Measurements from ENCODE around the gene KIF3A. TPM values are rescaled to one million over a fixed set of nuclear protein-coding genes. Genes with fewer than 3 reads are reported as not detected.

The KIF3A gene
- polyA plus RNA-seq: 84.6 and 94.4 TPM in 2 replicates
- polyA minus RNA-seq: 163 and 187 TPM in 2 replicates

- peak within 1 kb of the TSS; percentile 87 for H3K27ac ChIP-seq (ENCODE audit: low read length)
These were observed at the start of gene KIF3A for GRCh38 chr5:132736853-132737833. TSS of gene KIF3A (minus strand) at chr5:132737546. CDS start at chr5:132737419, 127 bp downstream.

DNA sequence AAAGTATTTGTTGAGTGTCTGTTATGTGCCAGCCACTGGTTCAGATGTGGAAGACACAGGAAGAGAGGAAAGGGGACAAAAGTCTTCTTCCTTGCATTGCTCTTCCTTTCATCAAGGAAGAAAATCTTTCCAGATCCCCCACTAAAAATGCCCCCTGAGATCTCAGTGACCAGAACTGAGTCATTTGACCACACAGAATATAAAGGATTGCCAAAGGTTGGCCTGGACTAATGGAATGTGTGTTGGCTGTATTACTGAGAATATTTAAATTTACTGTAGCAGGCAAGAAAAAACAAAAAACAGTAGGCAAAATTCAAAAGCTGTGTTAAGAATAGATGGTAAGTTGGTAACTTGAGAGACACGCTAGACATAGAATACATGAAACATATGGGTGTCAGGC is 49.7 kb upstream of the KIF3A start:
- H3K79me2 ChIP-seq (replicated peaks; ENCODE audit: insufficient read depth, low read length): no peaks in the 10 kb centered on the region
- H3K9me3 ChIP-seq (ENCODE audit: low read length): no peaks in the 10 kb centered on the region
- H3K4me2 ChIP-seq (ENCODE audit: low read length): no peak overlapping the region
- no peaks in the 10 kb centered on the region for H3K36me3 ChIP-seq (ENCODE audit: insufficient read depth, low read length)
- H3K27me3 ChIP-seq (ENCODE audit: insufficient read depth, low read depth, low read length): no peaks in the 10 kb centered on the region
- no peaks in the 10 kb centered on the region for H4K20me1 ChIP-seq (ENCODE audit: insufficient read depth)
- H3K9me2 ChIP-seq (ENCODE audit: insufficient read depth, low read length): no peaks in the 10 kb centered on the region
- TF ChIP-seq POLR2AphosphoS5 (IDR thresholded peaks at IDR 0.05): no peak
- no peak for TF ChIP-seq CTCF (IDR thresholded peaks at IDR 0.05; ENCODE audit: poor library complexity, severe bottlenecking)
- no peak for TF ChIP-seq RAD21 (conservative IDR thresholded peaks at IDR 0.05)
- TF ChIP-seq EZH2 (IDR thresholded peaks at IDR 0.05; ENCODE audit: borderline replicate concordance, insufficient read depth, low read length, poor library complexity, severe bottlenecking): no peak
- TF ChIP-seq TAF1 (IDR thresholded peaks at IDR 0.05; ENCODE audit: low read depth): no peak
- no peak for TF ChIP-seq SMC3 (conservative IDR thresholded peaks at IDR 0.05; ENCODE audit: poor library complexity)
- no peak overlapping the region for H2AFZ ChIP-seq (ENCODE audit: low read depth, low read length)
- no peak overlapping the region for H3K9ac ChIP-seq (ENCODE audit: low read length)
- no peak overlapping the region for H3K27ac ChIP-seq (ENCODE audit: low read length)
- H3K4me3 ChIP-seq (ENCODE audit: low read length): no peak overlapping the region
- H3F3A ChIP-seq (ENCODE audit: insufficient read depth, low read length, poor library complexity, severe bottlenecking): no peaks in the 10 kb centered on the region

More at GRCh38 chr5:132736853-132737833, at the start of gene KIF3A:
- Histone ChIP-seq H3K36me3 (ENCODE audit: insufficient read depth, low read length) (no peaks in the 10 kb centered on the region), H3K79me2 (replicated peaks; ENCODE audit: insufficient read depth, low read length) (peaks cover 42% of the 10 kb centered on the region), H3K4me2 (ENCODE audit: low read length) (peak within 1 kb of the TSS; percentile 98), H4K20me1 (ENCODE audit: insufficient read depth) (peaks cover 4% of the 10 kb centered on the region), H3K27me3 (ENCODE audit: insufficient read depth, low read depth, low read length) (no peaks in the 10 kb centered on the region), H3K9me2 (ENCODE audit: insufficient read depth, low read length) (no peaks in the 10 kb centered on the region), H2AFZ (ENCODE audit: low read depth, low read length) (peak within 1 kb of the TSS; percentile 91), H3K9ac (ENCODE audit: low read length) (peak within 1 kb of the TSS; percentile 86), H3K4me3 (ENCODE audit: low read length) (peak within 1 kb of the TSS; percentile 86), H3K9me3 (ENCODE audit: low read length) (no peaks in the 10 kb centered on the region), H3F3A (ENCODE audit: insufficient read depth, low read length, poor library complexity, severe bottlenecking) (no peaks in the 10 kb centered on the region)
- TF ChIP-seq TAF1 (IDR thresholded peaks at IDR 0.05; ENCODE audit: low read depth): peak; percentile 65
- TF ChIP-seq RAD21 (conservative IDR thresholded peaks at IDR 0.05): peak; percentile 37
- TF ChIP-seq, protein P1, sequence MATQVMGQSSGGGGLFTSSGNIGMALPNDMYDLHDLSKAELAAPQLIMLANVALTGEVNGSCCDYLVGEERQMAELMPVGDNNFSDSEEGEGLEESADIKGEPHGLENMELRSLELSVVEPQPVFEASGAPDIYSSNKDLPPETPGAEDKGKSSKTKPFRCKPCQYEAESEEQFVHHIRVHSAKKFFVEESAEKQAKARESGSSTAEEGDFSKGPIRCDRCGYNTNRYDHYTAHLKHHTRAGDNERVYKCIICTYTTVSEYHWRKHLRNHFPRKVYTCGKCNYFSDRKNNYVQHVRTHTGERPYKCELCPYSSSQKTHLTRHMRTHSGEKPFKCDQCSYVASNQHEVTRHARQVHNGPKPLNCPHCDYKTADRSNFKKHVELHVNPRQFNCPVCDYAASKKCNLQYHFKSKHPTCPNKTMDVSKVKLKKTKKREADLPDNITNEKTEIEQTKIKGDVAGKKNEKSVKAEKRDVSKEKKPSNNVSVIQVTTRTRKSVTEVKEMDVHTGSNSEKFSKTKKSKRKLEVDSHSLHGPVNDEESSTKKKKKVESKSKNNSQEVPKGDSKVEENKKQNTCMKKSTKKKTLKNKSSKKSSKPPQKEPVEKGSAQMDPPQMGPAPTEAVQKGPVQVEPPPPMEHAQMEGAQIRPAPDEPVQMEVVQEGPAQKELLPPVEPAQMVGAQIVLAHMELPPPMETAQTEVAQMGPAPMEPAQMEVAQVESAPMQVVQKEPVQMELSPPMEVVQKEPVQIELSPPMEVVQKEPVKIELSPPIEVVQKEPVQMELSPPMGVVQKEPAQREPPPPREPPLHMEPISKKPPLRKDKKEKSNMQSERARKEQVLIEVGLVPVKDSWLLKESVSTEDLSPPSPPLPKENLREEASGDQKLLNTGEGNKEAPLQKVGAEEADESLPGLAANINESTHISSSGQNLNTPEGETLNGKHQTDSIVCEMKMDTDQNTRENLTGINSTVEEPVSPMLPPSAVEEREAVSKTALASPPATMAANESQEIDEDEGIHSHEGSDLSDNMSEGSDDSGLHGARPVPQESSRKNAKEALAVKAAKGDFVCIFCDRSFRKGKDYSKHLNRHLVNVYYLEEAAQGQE (IDR thresholded peaks at IDR 0.05; ENCODE audit: borderline replicate concordance): peak; percentile 73
- peak; percentile 73 for TF ChIP-seq MXI1 (conservative IDR thresholded peaks at IDR 0.05; ENCODE audit: poor library complexity, severe bottlenecking)
- TF ChIP-seq EP300 (conservative IDR thresholded peaks at IDR 0.05; ENCODE audit: poor library complexity, severe bottlenecking): no peak
- TF ChIP-seq SMC3 (conservative IDR thresholded peaks at IDR 0.05; ENCODE audit: poor library complexity): peak; percentile 52
- no peak for TF ChIP-seq EZH2 (IDR thresholded peaks at IDR 0.05; ENCODE audit: borderline replicate concordance, insufficient read depth, low read length, poor library complexity, severe bottlenecking)
- peak; percentile 99 for TF ChIP-seq POLR2AphosphoS5 (IDR thresholded peaks at IDR 0.05)
- peak; percentile 37 for TF ChIP-seq CTCF (IDR thresholded peaks at IDR 0.05; ENCODE audit: poor library complexity, severe bottlenecking)

All from neural cell (in vitro differentiated cells).